DND-41 (cell line): ENCODE measurements around the gene RND1.

ENCODE experiments used
- EZH2 ChIP-seq: IDR thresholded peaks from 3 replicates; pipeline ENCODE4 v1.6.1; 2012; ENCODE audit warnings: borderline replicate concordance, low read depth, mild to moderate bottlenecking, moderate library complexity, low read length, inconsistent platforms; ENCODE audit not compliant: severe bottlenecking
- TF ChIP-seq, protein P1 (sequence below): IDR thresholded peaks from 2 replicates; pipeline ENCODE4 v1.5.1; 2012; ENCODE audit warnings: borderline replicate concordance, low read length, moderate library complexity, mild to moderate bottlenecking; ENCODE audit not compliant: poor library complexity, severe bottlenecking; ENCODE audit errors: extremely low read depth

DNA sequence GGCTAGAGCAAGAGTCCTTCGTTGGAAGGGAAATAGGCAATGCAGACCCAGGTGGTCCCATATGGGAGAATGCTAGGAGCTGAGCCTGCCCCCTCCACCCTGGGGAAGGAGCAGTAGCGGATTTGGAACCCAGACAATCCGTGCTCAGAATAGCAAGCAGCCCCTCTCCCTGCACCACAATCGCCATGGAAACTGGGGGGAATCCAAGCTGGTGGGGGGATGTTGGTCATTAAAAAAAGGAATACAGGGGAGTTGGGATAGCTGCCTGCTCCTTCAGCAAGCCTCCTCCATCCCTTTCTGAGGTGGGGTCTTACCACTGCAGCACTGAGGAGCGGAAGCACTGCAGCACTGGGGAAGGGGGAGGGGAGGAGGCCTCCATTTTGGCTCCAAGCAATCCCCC lies 2.9 kb downstream of the RND1 start:
- TF ChIP-seq, protein P1, sequence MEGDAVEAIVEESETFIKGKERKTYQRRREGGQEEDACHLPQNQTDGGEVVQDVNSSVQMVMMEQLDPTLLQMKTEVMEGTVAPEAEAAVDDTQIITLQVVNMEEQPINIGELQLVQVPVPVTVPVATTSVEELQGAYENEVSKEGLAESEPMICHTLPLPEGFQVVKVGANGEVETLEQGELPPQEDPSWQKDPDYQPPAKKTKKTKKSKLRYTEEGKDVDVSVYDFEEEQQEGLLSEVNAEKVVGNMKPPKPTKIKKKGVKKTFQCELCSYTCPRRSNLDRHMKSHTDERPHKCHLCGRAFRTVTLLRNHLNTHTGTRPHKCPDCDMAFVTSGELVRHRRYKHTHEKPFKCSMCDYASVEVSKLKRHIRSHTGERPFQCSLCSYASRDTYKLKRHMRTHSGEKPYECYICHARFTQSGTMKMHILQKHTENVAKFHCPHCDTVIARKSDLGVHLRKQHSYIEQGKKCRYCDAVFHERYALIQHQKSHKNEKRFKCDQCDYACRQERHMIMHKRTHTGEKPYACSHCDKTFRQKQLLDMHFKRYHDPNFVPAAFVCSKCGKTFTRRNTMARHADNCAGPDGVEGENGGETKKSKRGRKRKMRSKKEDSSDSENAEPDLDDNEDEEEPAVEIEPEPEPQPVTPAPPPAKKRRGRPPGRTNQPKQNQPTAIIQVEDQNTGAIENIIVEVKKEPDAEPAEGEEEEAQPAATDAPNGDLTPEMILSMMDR, result no peak
- TF ChIP-seq EZH2, result no peak
